Keratinocyte (primary cell): ENCODE measurements around the gene TSHZ2. TPM values are rescaled to one million over a fixed set of nuclear protein-coding genes. Genes with fewer than 3 reads are reported as not detected.

Experiments
- DNase-seq: peaks from one replicate; pipeline ENCODE4 v3.0.0-alpha.2; 2011; ENCODE audit warnings: low read depth, missing footprints, low spot score
- FAIRE-seq: peaks from 2 replicates; lab custom pipeline; 2011; peaks lifted over from hg19 to GRCh38; lab: Jason Lieb, UNC
- H2AFZ ChIP-seq: 2 replicates; pipeline ENCODE4 v1.6.0; 2012; ENCODE audit warnings: low read length, control low read depth, inconsistent platforms; ENCODE audit not compliant: control insufficient read depth
- H3K27ac ChIP-seq: 2 replicates; pipeline ENCODE4 v1.5.1; 2011; ENCODE audit warnings: low read length; ENCODE audit not compliant: control insufficient read depth, insufficient read depth
- H3K27me3 ChIP-seq: 3 replicates; pipeline ENCODE4 v1.6.0; 2011; ENCODE audit warnings: low read length; ENCODE audit not compliant: control insufficient read depth, insufficient read depth; ENCODE audit errors: extremely low read depth
- H3K36me3 ChIP-seq, 2 experiments: 2 replicates in 1 of 2; 3 replicates in 1 of 2; pipeline ENCODE4 v1.5.1; 2011; ENCODE audit warnings: low read length in 2 of 2, mild to moderate bottlenecking in 1 of 2; ENCODE audit not compliant: control insufficient read depth in 2 of 2, insufficient read depth in 2 of 2; ENCODE audit errors: extremely low read depth in 1 of 2
- H3K4me1 ChIP-seq: 3 replicates; pipeline ENCODE4 v1.5.1; 2011; ENCODE audit warnings: low read length; ENCODE audit not compliant: control insufficient read depth, insufficient read depth; ENCODE audit errors: extremely low read depth
- H3K4me2 ChIP-seq: 3 replicates; pipeline ENCODE4 v1.6.0; 2011; ENCODE audit warnings: low read depth, low read length; ENCODE audit not compliant: control insufficient read depth, insufficient read depth; ENCODE audit errors: extremely low read depth
- H3K4me3 ChIP-seq, 3 experiments: fragments of 200-600 bp in 1 of 3; sonication (generic) in 1 of 3; 2 replicates in 2 of 3; 3 replicates in 1 of 3; pipeline ENCODE4 v1.5.1; 2011 to 2016; ENCODE audit warnings: low read length in 3 of 3, mild to moderate bottlenecking in 3 of 3, control low read depth in 2 of 3, inconsistent platforms in 1 of 3, low read depth in 1 of 3, mixed read lengths in 1 of 3, mixed run types in 1 of 3, moderate library complexity in 1 of 3; ENCODE audit not compliant: control insufficient read depth in 2 of 3, insufficient read depth in 2 of 3; ENCODE audit errors: extremely low read depth in 1 of 3
- H3K79me2 ChIP-seq: 2 replicates; pipeline ENCODE4 v1.6.0; 2012; ENCODE audit warnings: low read length; ENCODE audit not compliant: control insufficient read depth, insufficient read depth
- H3K9ac ChIP-seq: 3 replicates; pipeline ENCODE4 v1.6.0; 2011; ENCODE audit warnings: low read length; ENCODE audit not compliant: control insufficient read depth, insufficient read depth; ENCODE audit errors: extremely low read depth
- H3K9me1 ChIP-seq: 3 replicates; pipeline ENCODE4 v1.6.0; 2011; ENCODE audit warnings: low read length; ENCODE audit not compliant: control insufficient read depth, insufficient read depth; ENCODE audit errors: extremely low read depth
- H3K9me3 ChIP-seq: 2 replicates; pipeline ENCODE4 v1.5.1; 2012; ENCODE audit warnings: low read depth, low read length; ENCODE audit not compliant: control insufficient read depth
- H4K20me1 ChIP-seq: 3 replicates; pipeline ENCODE4 v1.6.0; 2011; ENCODE audit warnings: low read length; ENCODE audit not compliant: control insufficient read depth, insufficient read depth; ENCODE audit errors: extremely low read depth
- EZH2 ChIP-seq: IDR thresholded peaks from one replicate; pipeline ENCODE4 v1.6.1; 2012; ENCODE audit warnings: inconsistent platforms, mild to moderate bottlenecking, low read length, moderate library complexity
- dilution Hi-C: fragments of 300-500 bp; cut with MboI; formaldehyde crosslinking; loops from one replicate; pipeline ENCODE4 v1.7.0; 2020; ENCODE audit warnings: low sequenced_read_pairs; ENCODE audit not compliant: extremely low pct_ligation_motif_present
- polyA plus RNA-seq, 5 experiments: library from polyadenylated mRNA; depleted of rRNA in 3 of 5; stranded (reverse) in 3 of 5; stranded (forward) in 1 of 5; unstranded in 1 of 5; fragments of >200 nt; gene quantifications; 1 replicate in 1 of 5; 2 replicates in 3 of 5; 3 replicates in 1 of 5; pipeline versions ENCODE4 v1.2.1 to v1.2.3, GENCODE V29; 2011 to 2012; ENCODE audit warnings: missing spikeins in 2 of 5, low read depth in 1 of 5, low replicate concordance in 1 of 5
- TF ChIP-seq, protein P1 (sequence below), 3 experiments: IDR thresholded peaks in 1 of 3; conservative IDR thresholded peaks in 1 of 3; optimal IDR thresholded peaks in 1 of 3; 2 replicates in 2 of 3; 3 replicates in 1 of 3; pipeline versions ENCODE3 to v1.5.1; 2011; ENCODE audit warnings: low read length in 3 of 3, mild to moderate bottlenecking in 3 of 3, moderate library complexity in 2 of 3, control low read depth in 1 of 3, inconsistent platforms in 1 of 3; ENCODE audit not compliant: insufficient read depth in 2 of 3; ENCODE audit errors: extremely low read depth in 1 of 3

TSHZ2 gene
- polyA plus RNA-seq, 1 donor (not counting 4 experiments of a cell fraction or from before 2014, with no cell fraction given) = 1.1 TPM

DNA sequence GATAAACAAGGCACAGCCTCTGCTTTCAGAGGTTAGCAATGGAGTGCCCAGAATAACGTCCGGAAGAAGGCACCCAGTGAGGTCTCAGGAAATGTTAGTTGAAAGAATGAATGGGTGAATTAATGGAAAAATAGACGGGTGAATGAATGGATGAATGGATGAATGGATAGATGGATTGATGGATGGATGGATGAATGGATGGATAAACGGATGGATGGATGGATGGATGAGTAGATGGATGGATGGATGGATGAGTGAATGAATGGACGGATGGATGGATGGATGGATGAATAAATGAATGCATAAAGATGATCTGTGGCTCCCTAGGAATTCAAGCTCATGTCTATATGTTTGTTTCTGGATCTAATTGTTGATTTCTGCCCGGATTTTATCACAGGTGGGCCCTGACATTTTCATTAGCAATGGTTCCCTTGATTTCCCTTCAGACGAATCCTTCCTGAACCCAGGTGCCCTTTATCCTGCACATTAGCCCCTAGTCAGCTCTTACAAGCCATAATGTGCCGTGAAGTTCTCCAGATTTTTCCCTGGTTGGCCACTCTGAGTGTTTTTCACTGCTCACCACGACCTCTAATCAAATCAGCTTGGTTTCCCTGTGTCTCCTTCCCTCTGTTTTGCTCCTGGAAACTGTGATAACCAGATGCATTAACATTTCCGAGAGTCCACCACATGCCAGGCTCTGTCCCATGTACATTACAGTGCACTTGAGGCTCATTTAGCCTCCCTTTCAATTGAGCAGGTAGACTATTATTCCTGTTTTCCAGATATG, 22.2 kb downstream of the TSHZ2 start:
- Histone ChIP-seq H3K27ac (no peak overlapping the region), H2AFZ (no peak overlapping the region), H3K79me2 (no peaks in the 10 kb centered on the region), H3K9me3 (no peaks in the 10 kb centered on the region), H3K4me2 (no peak overlapping the region), H3K4me1 (no peaks in the 10 kb centered on the region), H4K20me1 (no peaks in the 10 kb centered on the region), H3K9ac (no peak overlapping the region), H3K4me3 (no peak overlapping the region), H3K27me3 (no peaks in the 10 kb centered on the region), H3K9me1 (no peaks in the 10 kb centered on the region), H3K36me3 (no peaks in the 10 kb centered on the region)
- dilution Hi-C loops = no loop called here
- TF ChIP-seq, protein P1, sequence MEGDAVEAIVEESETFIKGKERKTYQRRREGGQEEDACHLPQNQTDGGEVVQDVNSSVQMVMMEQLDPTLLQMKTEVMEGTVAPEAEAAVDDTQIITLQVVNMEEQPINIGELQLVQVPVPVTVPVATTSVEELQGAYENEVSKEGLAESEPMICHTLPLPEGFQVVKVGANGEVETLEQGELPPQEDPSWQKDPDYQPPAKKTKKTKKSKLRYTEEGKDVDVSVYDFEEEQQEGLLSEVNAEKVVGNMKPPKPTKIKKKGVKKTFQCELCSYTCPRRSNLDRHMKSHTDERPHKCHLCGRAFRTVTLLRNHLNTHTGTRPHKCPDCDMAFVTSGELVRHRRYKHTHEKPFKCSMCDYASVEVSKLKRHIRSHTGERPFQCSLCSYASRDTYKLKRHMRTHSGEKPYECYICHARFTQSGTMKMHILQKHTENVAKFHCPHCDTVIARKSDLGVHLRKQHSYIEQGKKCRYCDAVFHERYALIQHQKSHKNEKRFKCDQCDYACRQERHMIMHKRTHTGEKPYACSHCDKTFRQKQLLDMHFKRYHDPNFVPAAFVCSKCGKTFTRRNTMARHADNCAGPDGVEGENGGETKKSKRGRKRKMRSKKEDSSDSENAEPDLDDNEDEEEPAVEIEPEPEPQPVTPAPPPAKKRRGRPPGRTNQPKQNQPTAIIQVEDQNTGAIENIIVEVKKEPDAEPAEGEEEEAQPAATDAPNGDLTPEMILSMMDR (optimal IDR thresholded peaks at IDR 0.05 in 1 of 3, IDR thresholded peaks at IDR 0.05 in 1 of 3, conservative IDR thresholded peaks at IDR 0.05 in 1 of 3; ENCODE audit: extremely low read depth in 1 of 3, insufficient read depth in 2 of 3, low read length in 3 of 3) = no peak
- TF ChIP-seq EZH2 = no peak
- FAIRE-seq = no peak
- DNase-seq = no peak

DNA sequence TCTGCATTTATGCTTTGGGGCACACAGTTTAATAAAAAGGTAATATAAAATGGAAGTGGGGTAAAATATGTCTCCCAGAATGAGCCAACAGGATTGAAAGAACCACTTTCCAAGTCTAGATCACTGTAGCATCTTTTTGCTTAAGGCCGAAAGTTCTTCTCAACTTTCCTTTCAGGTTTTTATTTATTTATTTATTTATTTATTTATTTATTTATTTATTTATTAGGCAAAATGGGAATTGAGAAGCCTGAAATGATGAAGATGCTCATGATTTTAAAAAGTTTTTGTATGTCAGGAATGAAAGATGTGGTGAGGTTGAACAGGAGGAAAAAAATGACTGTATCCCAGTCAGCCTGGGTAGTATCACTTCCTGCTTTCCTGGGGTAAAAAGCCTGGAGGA, 24.0 kb downstream of the TSHZ2 start:
- Histone ChIP-seq H3K36me3 (no peaks in the 10 kb centered on the region), H3K27ac (no peak overlapping the region), H4K20me1 (no peaks in the 10 kb centered on the region), H3K4me3 (no peak overlapping the region), H3K4me2 (no peak overlapping the region), H3K27me3 (no peaks in the 10 kb centered on the region), H3K9me3 (no peaks in the 10 kb centered on the region), H3K79me2 (no peaks in the 10 kb centered on the region), H3K4me1 (no peaks in the 10 kb centered on the region), H2AFZ (no peak overlapping the region), H3K9ac (no peak overlapping the region), H3K9me1 (no peaks in the 10 kb centered on the region)
- dilution Hi-C loops = no loop called here
- no peak for TF ChIP-seq EZH2
- TF ChIP-seq, protein P1 (optimal IDR thresholded peaks at IDR 0.05 in 1 of 3, IDR thresholded peaks at IDR 0.05 in 1 of 3, conservative IDR thresholded peaks at IDR 0.05 in 1 of 3; ENCODE audit: extremely low read depth in 1 of 3, insufficient read depth in 2 of 3, low read length in 3 of 3) = no peak
- DNase-seq = no peak
- FAIRE-seq = no peak
